Suprapubic skin (tissue), 4 donors: ENCODE data around the gene NIM1K. TPM values are rescaled to one million over a fixed set of nuclear protein-coding genes. Genes with fewer than 3 reads are reported as not detected.

Experiments used
- DNase-seq, 2 donors: peaks; one replicate each; pipeline ENCODE4 v3.0.0-alpha.2; 2019; ENCODE audit warnings: low spot score in 2 of 2
- H3K27ac ChIP-seq: fragments of 200-600 bp; sonication (generic); one replicate; pipeline ENCODE4 v1.5.1; 2019
- H3K27me3 ChIP-seq: fragments of 200-600 bp; sonication (generic); one replicate; pipeline ENCODE4 v1.5.1; 2019
- H3K36me3 ChIP-seq: fragments of 200-600 bp; sonication (generic); one replicate; pipeline ENCODE4 v1.5.1; 2019
- H3K4me1 ChIP-seq: fragments of 200-600 bp; sonication (generic); one replicate; pipeline ENCODE4 v1.5.1; 2019
- H3K4me3 ChIP-seq: fragments of 200-600 bp; sonication (generic); one replicate; pipeline ENCODE4 v1.5.1; 2019; ENCODE audit warnings: mild to moderate bottlenecking
- H3K9me3 ChIP-seq: fragments of 200-600 bp; sonication (generic); one replicate; pipeline ENCODE4 v1.5.1; 2019
- EP300 ChIP-seq: sonication (generic); formaldehyde crosslinking; IDR thresholded peaks from one replicate; pipeline ENCODE4 v1.6.1; 2017; ENCODE audit warnings: antibody characterized with exemption
- POLR2A ChIP-seq, 2 donors: fragments of 450-650 bp; IDR thresholded peaks; one replicate each; pipeline ENCODE4 v1.6.1; 2017; ENCODE audit warnings: antibody characterized with exemption in 2 of 2, mild to moderate bottlenecking in 2 of 2, moderate library complexity in 2 of 2
- POLR2AphosphoS5 ChIP-seq, 3 donors: sonication (generic); formaldehyde crosslinking; IDR thresholded peaks; one replicate each; pipeline ENCODE4 v1.6.1; 2017; ENCODE audit warnings: antibody characterized with exemption in 3 of 3
- WGBS: methylation state at CpG from one replicate; pipeline ENCODE4 v1.1.5; 2018; 5-methylcytosine and 5-hydroxymethylcytosine counted together
- total RNA-seq, 4 donors: library from RNA; depleted of rRNA; stranded (reverse); fragments of >200 nt; gene quantifications; one replicate each; pipeline ENCODE4 v1.1.0, GENCODE V29; 2016
- TF ChIP-seq, protein P1 (sequence below), 2 donors: fragments of 200-600 bp in 1 of 2; fragments of 450-650 bp in 1 of 2; sonication (generic) in 1 of 2; IDR thresholded peaks; one replicate each; pipeline ENCODE4 v1.5.1; 2016 to 2019; ENCODE audit warnings: antibody characterized with exemption in 2 of 2, mild to moderate bottlenecking in 1 of 2, moderate library complexity in 1 of 2

The NIM1K gene
- total RNA-seq, 4 donors from 2014 or later, result 0.45 to 3.0 (median 1.2) TPM

GRCh38 chr5:43233946-43234345, 41.9 kb downstream of the NIM1K start:
- DNase-seq, result no peak
- no peak overlapping the region for H3K27ac ChIP-seq
- H3K9me3 ChIP-seq, result no peaks in the 10 kb centered on the region
- WGBS, result 67% methylated on average over 3 of the region's 3 CpGs
- TF ChIP-seq POLR2AphosphoS5 (IDR thresholded peaks at IDR 0.05), result no peak
- TF ChIP-seq, protein P1, sequence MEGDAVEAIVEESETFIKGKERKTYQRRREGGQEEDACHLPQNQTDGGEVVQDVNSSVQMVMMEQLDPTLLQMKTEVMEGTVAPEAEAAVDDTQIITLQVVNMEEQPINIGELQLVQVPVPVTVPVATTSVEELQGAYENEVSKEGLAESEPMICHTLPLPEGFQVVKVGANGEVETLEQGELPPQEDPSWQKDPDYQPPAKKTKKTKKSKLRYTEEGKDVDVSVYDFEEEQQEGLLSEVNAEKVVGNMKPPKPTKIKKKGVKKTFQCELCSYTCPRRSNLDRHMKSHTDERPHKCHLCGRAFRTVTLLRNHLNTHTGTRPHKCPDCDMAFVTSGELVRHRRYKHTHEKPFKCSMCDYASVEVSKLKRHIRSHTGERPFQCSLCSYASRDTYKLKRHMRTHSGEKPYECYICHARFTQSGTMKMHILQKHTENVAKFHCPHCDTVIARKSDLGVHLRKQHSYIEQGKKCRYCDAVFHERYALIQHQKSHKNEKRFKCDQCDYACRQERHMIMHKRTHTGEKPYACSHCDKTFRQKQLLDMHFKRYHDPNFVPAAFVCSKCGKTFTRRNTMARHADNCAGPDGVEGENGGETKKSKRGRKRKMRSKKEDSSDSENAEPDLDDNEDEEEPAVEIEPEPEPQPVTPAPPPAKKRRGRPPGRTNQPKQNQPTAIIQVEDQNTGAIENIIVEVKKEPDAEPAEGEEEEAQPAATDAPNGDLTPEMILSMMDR (IDR thresholded peaks at IDR 0.05), result no peak
- TF ChIP-seq POLR2A (IDR thresholded peaks at IDR 0.05), result no peak
- no peak for TF ChIP-seq EP300
- no peaks in the 10 kb centered on the region for H3K4me1 ChIP-seq
- H3K27me3 ChIP-seq, result no peaks in the 10 kb centered on the region
- H3K4me3 ChIP-seq, result no peak overlapping the region
- H3K36me3 ChIP-seq, result no peaks in the 10 kb centered on the region

DNA sequence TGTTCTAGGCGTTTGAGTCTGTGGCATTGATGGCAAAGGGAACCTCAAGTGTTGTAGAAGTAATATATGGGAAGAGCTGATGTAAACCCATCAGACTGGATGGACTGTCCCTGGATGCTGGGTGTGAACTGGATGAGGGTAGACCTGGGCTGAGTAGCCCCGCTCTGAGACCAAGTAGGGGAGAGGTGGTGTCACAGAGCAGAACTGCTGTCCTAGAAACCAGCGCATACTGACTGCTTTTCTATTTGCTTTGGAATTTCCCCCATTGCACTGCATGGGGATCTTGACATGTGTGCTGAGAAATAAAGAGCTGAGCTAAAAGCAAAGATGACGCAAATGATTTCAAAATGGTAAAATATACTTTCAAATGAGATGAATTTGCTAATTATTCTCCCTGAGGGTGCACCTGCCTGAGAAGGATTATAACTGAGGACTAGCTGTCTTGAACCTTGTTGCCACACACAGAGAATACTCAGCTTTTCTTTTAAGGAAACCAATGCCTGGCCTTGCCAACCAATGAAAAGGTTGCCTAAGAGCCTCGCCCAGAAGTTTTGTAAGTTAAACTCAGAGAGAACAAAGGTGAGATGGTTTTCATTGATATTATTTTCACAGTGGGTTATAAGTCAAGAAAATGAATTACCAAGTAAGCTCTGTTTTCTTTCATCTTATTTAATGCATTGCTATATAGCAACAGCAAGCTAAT, 44.8 kb downstream of the NIM1K start:
- Histone ChIP-seq H3K27ac (no peak overlapping the region), H3K4me1 (no peaks in the 10 kb centered on the region), H3K27me3 (no peaks in the 10 kb centered on the region), H3K9me3 (no peaks in the 10 kb centered on the region), H3K36me3 (no peaks in the 10 kb centered on the region), H3K4me3 (no peak overlapping the region)
- no peak for DNase-seq
- TF ChIP-seq POLR2AphosphoS5 (IDR thresholded peaks at IDR 0.05) (no peak), POLR2A (IDR thresholded peaks at IDR 0.05) (no peak)
- TF ChIP-seq, protein P1 (IDR thresholded peaks at IDR 0.05), result no peak
- 77% methylated on average over 5 of the region's 5 CpGs for WGBS

GRCh38 chr5:43242196-43242595, 50.2 kb downstream of the NIM1K start:
- 81% methylated on average over 1 of the region's 1 CpG for WGBS
- H3K27ac ChIP-seq, result no peak overlapping the region
- DNase-seq, result no peak

GRCh38 chr5:43243270-43243669, 51.2 kb downstream of the NIM1K start:
- DNase-seq, result no peak
- H3K4me3 ChIP-seq, result no peak overlapping the region
- H3K36me3 ChIP-seq, result no peaks in the 10 kb centered on the region
- H3K27ac ChIP-seq, result no peak overlapping the region
- no peaks in the 10 kb centered on the region for H3K4me1 ChIP-seq
- TF ChIP-seq, protein P1 (IDR thresholded peaks at IDR 0.05), result no peak
- TF ChIP-seq EP300 (no peak), POLR2AphosphoS5 (IDR thresholded peaks at IDR 0.05) (no peak), POLR2A (IDR thresholded peaks at IDR 0.05) (no peak)
- no peaks in the 10 kb centered on the region for H3K27me3 ChIP-seq
- H3K9me3 ChIP-seq, result no peaks in the 10 kb centered on the region

More at GRCh38 chr5:43242196-43242595, 50.2 kb downstream of the NIM1K start:
- Histone ChIP-seq H3K4me3 (no peak overlapping the region), H3K36me3 (no peaks in the 10 kb centered on the region), H3K9me3 (no peaks in the 10 kb centered on the region), H3K4me1 (no peaks in the 10 kb centered on the region), H3K27me3 (no peaks in the 10 kb centered on the region)
- TF ChIP-seq POLR2AphosphoS5 (IDR thresholded peaks at IDR 0.05), result no peak

DNA sequence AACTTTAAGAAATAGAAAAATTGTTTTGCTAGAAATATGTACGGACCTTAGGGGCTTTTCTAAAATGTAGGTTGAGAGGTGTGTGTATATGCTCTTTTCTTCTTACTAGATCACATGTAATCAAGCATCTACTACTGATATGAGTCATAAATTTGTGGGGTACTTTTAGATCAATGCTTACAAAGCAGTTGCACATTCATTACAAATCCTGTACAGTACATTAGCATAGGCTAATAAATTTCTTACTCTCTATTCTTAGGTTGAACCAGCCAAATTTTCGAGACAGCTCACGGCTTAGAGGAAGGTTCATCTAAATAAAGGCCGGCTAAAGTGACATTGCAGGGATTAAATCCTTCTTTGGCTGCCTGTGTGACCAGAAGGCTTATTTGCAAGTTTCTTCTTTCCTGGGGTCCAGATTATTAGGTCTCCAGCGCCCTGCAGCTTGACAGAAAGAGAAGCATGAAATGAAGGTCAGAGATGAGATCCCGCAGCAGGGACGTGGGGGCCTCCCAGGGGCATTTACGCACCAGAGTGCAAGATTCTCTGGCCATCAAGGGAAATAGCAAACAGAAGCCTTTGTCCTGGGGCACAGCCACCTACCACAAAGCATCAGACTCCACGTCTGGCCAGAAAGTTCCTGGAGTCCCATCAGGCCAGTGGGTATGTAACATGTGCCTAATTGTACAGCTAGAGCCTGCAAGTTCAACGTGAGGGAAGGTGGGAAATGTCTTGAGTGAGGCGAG, 53.0 kb downstream of the NIM1K start:
- Histone ChIP-seq H3K4me1 (no peaks in the 10 kb centered on the region), H3K27ac (no peak overlapping the region), H3K36me3 (no peaks in the 10 kb centered on the region), H3K9me3 (no peaks in the 10 kb centered on the region), H3K27me3 (no peaks in the 10 kb centered on the region), H3K4me3 (no peak overlapping the region)
- no peak for DNase-seq
- TF ChIP-seq EP300 (no peak), POLR2AphosphoS5 (IDR thresholded peaks at IDR 0.05) (no peak), POLR2A (IDR thresholded peaks at IDR 0.05) (no peak)
- TF ChIP-seq, protein P1 (IDR thresholded peaks at IDR 0.05), result no peak
- WGBS, result 72% methylated on average over 11 of the region's 11 CpGs
